Ascending aorta (tissue), 2 donors: ENCODE measurements around the gene SKA2. TPM values are rescaled to one million over a fixed set of nuclear protein-coding genes. Genes with fewer than 3 reads are reported as not detected.

Experiments
- DNase-seq, 2 donors: peaks; one replicate each; pipeline ENCODE4 v3.0.0-alpha.2; 2019; ENCODE audit warnings: low spot score in 2 of 2
- H3K27ac ChIP-seq, 2 donors: fragments of 200-600 bp; sonication (generic); one replicate each; pipeline ENCODE4 v1.5.1; 2016 to 2017; ENCODE audit warnings: mild to moderate bottlenecking in 1 of 2
- H3K27me3 ChIP-seq: fragments of 200-600 bp; sonication (generic); one replicate; pipeline ENCODE4 v1.5.1; 2017
- H3K36me3 ChIP-seq, 2 donors: fragments of 200-600 bp; sonication (generic); one replicate each; pipeline ENCODE4 v1.5.1; 2016
- H3K4me1 ChIP-seq, 2 donors: fragments of 200-600 bp; sonication (generic); one replicate each; pipeline ENCODE4 v1.5.1; 2016 to 2017; ENCODE audit warnings: mild to moderate bottlenecking in 1 of 2
- H3K4me3 ChIP-seq, 2 donors: fragments of 200-600 bp; sonication (generic); one replicate each; pipeline ENCODE4 v1.5.1; 2016 to 2017; ENCODE audit warnings: mild to moderate bottlenecking in 1 of 2
- H3K9me3 ChIP-seq, 2 donors: fragments of 200-600 bp; sonication (generic); one replicate each; pipeline ENCODE4 v1.5.1; 2016
- intact Hi-C: fragments of 100-400 bp; cut with DNase I; formaldehyde crosslinking; loops from one replicate; pipeline ENCODE4 v1.15.1; 2023
- total RNA-seq: library from RNA; depleted of rRNA; stranded (reverse); fragments of >200 nt; gene quantifications from one replicate; pipeline ENCODE4 v1.1.0, GENCODE V29; 2016
- TF ChIP-seq, protein P1 (sequence below), 3 experiments: fragments of 200-600 bp in 2 of 3; fragments of 450-650 bp in 1 of 3; sonication (generic) in 2 of 3; IDR thresholded peaks; one replicate each; pipeline ENCODE4 v1.5.1; 2016 to 2019; ENCODE audit warnings: antibody characterized with exemption in 3 of 3, mild to moderate bottlenecking in 1 of 3, moderate library complexity in 1 of 3

Gene SKA2
- total RNA-seq, 1 donor from 2014 or later = 15.4 TPM

DNA sequence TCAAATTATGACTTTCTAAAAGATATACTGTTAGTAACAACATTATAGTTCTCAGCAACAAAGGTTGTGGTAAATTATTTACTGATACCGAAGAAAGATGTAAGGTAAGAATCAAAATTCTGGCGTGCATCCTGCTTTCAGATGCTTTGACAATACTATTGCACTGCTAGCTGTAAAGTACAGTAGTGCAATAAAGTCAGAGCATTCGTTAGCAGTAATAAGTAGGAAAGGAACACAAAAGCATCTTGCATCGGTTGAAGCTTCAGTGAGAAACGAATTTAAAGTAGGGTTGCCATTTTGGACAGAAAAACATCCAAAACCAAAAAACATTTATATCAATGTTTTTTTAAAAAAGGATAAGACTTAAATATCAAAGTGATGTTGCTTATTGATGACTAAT lies 4.0 kb downstream of the SKA2 start:
- no peaks in the 10 kb centered on the region for H3K9me3 ChIP-seq
- no peaks in the 10 kb centered on the region for H3K27me3 ChIP-seq
- no peak overlapping the region for H3K4me3 ChIP-seq
- H3K36me3 ChIP-seq = no peaks in the 10 kb centered on the region
- no peak overlapping the region for H3K27ac ChIP-seq
- DNase-seq = no peak
- intact Hi-C loops = no loop called here
- H3K4me1 ChIP-seq = peaks cover 0 to 18% of the 10 kb centered on the region in 2 donors
- TF ChIP-seq, protein P1, sequence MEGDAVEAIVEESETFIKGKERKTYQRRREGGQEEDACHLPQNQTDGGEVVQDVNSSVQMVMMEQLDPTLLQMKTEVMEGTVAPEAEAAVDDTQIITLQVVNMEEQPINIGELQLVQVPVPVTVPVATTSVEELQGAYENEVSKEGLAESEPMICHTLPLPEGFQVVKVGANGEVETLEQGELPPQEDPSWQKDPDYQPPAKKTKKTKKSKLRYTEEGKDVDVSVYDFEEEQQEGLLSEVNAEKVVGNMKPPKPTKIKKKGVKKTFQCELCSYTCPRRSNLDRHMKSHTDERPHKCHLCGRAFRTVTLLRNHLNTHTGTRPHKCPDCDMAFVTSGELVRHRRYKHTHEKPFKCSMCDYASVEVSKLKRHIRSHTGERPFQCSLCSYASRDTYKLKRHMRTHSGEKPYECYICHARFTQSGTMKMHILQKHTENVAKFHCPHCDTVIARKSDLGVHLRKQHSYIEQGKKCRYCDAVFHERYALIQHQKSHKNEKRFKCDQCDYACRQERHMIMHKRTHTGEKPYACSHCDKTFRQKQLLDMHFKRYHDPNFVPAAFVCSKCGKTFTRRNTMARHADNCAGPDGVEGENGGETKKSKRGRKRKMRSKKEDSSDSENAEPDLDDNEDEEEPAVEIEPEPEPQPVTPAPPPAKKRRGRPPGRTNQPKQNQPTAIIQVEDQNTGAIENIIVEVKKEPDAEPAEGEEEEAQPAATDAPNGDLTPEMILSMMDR (IDR thresholded peaks at IDR 0.05) = no peak

DNA sequence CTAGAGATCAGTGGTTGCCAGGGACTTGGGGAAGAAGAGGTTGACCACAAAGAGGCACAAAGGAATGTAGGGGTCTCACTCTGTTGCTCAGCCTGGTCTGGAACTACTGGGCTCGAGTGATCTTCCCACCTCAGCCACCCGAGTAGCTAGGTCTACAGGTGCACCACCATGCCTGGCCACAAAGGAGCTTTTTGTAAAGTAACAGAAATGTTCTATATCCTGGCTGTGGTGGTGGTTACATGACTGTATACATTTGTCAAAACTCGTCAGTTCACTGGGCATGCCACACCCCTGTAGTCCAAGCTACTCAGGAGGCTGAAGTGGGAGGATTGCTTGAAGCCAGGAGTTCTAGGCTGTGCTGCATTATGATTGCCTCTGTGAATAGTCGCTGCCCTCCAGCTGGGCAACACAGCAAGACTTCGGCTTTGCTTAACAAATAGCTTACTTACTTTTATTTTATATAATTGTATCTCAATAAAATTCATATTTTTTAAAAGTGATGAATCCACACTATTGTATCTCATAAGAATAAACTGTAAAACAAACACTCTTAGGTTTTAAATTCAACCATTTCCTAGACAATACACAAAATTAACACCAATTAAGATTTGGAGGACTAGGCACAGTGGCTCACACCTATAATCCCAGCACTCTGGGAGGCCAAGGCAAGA lies 5.0 kb downstream of the SKA2 start:
- intact Hi-C loops = no loop called here
- Histone ChIP-seq H3K27me3 (no peaks in the 10 kb centered on the region), H3K27ac (no peak overlapping the region), H3K9me3 (no peaks in the 10 kb centered on the region), H3K4me3 (no peak overlapping the region), H3K4me1 (peaks cover 0 to 17% of the 10 kb centered on the region in 2 donors), H3K36me3 (no peaks in the 10 kb centered on the region)
- DNase-seq = no peak
- TF ChIP-seq, protein P1 (IDR thresholded peaks at IDR 0.05) = no peak

DNA sequence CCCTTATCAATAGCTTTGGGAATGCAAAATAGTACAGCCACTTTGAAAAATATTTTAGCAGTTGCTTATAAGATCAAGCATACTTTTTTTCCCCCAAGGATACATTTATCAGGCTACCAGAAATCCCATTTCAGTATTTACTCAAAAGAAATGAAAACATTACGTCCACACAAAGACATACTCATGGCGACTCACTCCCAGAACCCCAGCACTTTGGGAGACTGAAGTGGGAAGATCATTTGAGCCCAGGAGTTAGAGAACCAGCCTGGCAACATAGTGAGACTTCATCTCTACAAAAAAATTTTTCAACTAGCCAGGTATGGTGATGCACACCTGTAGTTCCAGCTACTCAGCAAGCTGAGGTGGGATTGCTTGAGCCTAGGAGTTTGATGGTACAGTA lies 5.9 kb downstream of the SKA2 start:
- Histone ChIP-seq H3K27me3 (no peaks in the 10 kb centered on the region), H3K4me3 (no peak overlapping the region), H3K4me1 (peaks cover 0 to 17% of the 10 kb centered on the region in 2 donors), H3K9me3 (no peaks in the 10 kb centered on the region), H3K27ac (no peak overlapping the region), H3K36me3 (no peaks in the 10 kb centered on the region)
- no peak for DNase-seq
- intact Hi-C loops = no loop called here
- TF ChIP-seq, protein P1 (IDR thresholded peaks at IDR 0.05) = no peak

DNA sequence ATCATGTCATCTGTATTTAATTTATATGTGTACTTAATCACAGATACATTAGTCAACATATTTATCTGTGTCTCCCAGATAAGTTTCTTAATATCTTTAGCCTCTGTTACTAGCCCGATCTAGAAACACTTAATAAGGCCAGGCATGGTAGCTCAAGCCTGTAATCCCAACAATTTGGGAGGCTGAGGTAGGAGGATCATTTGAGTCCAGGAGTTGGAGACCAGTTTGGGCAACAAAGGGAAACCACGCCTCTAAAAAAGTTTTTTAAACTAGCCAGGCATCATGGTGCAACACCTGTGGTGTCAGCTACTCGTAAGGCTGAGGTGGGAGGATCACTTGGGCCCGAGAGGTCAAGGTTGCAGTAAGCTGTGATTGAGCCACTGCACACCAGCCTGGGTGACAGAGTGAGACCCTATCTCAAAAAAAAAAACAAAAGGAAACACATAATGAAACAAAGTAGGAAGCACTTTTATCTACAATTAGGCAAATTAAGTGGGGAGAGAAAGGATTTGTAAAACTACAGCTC lies 9.4 kb downstream of the SKA2 start:
- intact Hi-C loops = no loop called here
- no peak for DNase-seq
- Histone ChIP-seq H3K36me3 (no peaks in the 10 kb centered on the region), H3K27ac (no peak overlapping the region), H3K4me3 (no peak overlapping the region), H3K9me3 (no peaks in the 10 kb centered on the region), H3K4me1 (no peaks in the 10 kb centered on the region), H3K27me3 (no peaks in the 10 kb centered on the region)
- TF ChIP-seq, protein P1 (IDR thresholded peaks at IDR 0.05) = no peak

DNA sequence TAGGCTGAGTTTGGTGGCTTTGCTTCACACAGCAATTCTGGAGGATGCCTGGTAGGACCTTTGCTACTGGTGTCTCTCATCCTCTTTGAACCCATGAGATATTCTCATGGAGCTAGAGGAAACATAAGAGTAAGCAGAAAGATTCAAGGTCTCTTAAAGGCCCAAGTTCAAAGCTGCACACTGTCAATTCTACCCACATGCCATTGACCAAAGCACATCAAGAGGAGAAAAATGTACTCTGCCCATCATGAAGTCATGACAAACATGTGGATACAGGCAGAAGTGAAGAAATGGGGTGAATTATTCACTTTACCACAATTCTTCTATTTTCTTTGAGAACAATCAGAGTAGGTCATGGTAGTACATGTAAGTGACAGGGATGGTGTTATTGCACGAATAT lies 13.1 kb downstream of the SKA2 start:
- Histone ChIP-seq H3K36me3 (no peaks in the 10 kb centered on the region), H3K27me3 (no peaks in the 10 kb centered on the region), H3K4me1 (no peaks in the 10 kb centered on the region), H3K9me3 (no peaks in the 10 kb centered on the region), H3K27ac (no peak overlapping the region), H3K4me3 (no peak overlapping the region)
- DNase-seq = no peak
- TF ChIP-seq, protein P1 (IDR thresholded peaks at IDR 0.05) = no peak
- intact Hi-C loops = no loop called here
